Measurements from ENCODE around the gene NSUN4. TPM values are rescaled to one million over a fixed set of nuclear protein-coding genes. Genes with fewer than 3 reads are reported as not detected.

Gene NSUN4
- total RNA-seq, 1 experiment from 2014 or later: 20.4 TPM

- no peak overlapping the region for H2BK20ac ChIP-seq (ENCODE audit: low read depth, low read length, poor library complexity, severe bottlenecking)
- no CpG with 5 or more reads among the region's 5 CpGs for WGBS (ENCODE audit: extremely low coverage, insufficient read length, low lambda C conversion rate)
- Mint-ChIP-seq H3K36me3 (ENCODE audit: insufficient read depth in 1 of 3, low read depth in 3 of 3) (peaks cover 2 to 7% (median 6%) of the 10 kb centered on the region in 3 experiments; a peak in 6 of 7 replicates), H3K27me3 (ENCODE audit: low read depth) (0 out of 2 replicates have a peak, but pooled peaks cover 2% of the 10 kb centered on the region), H3K9me3 (no peaks in the 10 kb centered on the region), H3K4me1 (peaks cover 33 to 49% of the 10 kb centered on the region in 2 experiments), H3K27ac (peak overlapping the region in 1 of 3 experiments; percentile 91; a peak in 1 of 7 replicates), H3K4me3 (no peak overlapping the region)
- H2BK5ac ChIP-seq (ENCODE audit: insufficient read length, low read length): no peak overlapping the region
- H3K27ac ChIP-seq (ENCODE audit: insufficient read length, low read depth, low read length): no peak overlapping the region
- H4K8ac ChIP-seq (replicated peaks; ENCODE audit: insufficient read length, low read depth, low read length): no peak overlapping the region
- H3K56ac ChIP-seq (ENCODE audit: insufficient read length, low read depth, low read length): no peak overlapping the region
- peaks cover 3% of the 10 kb centered on the region; the same call in 1 of the 2 replicates for H3K4me1 ChIP-seq (ENCODE audit: insufficient read depth, low read length)
- H4K5ac ChIP-seq (ENCODE audit: insufficient read length, low read depth, low read length): no peak overlapping the region
- no peaks in the 10 kb centered on the region for H3K23me2 ChIP-seq (ENCODE audit: insufficient read length, low read depth, low read length, poor library complexity, severe bottlenecking)
- H3K27me3 ChIP-seq (ENCODE audit: insufficient read depth, low read length): no peaks in the 10 kb centered on the region
- no peak overlapping the region for H3K18ac ChIP-seq (ENCODE audit: insufficient read length, low read depth, low read length)
- no peaks in the 10 kb centered on the region for H3K79me2 ChIP-seq (ENCODE audit: insufficient read depth, low read length)
- TF ChIP-seq CTCF (conservative IDR thresholded peaks at IDR 0.05): no peak
- H3K9ac ChIP-seq (ENCODE audit: extremely low read depth, insufficient read length, low read length): no peak overlapping the region
- no peak for DNase-seq
- no peak overlapping the region for H2BK15ac ChIP-seq (ENCODE audit: low read depth, low read length)
- H3K23ac ChIP-seq (ENCODE audit: insufficient read length, low read depth, low read length): no peak overlapping the region
- no peak overlapping the region for H3K14ac ChIP-seq (ENCODE audit: insufficient read depth, low read length)
- no peak overlapping the region for H2AFZ ChIP-seq (ENCODE audit: low read length)
- no peak overlapping the region for H2BK120ac ChIP-seq (ENCODE audit: low read depth, low read length, poor library complexity, severe bottlenecking)
- no peaks in the 10 kb centered on the region for H3K79me1 ChIP-seq (ENCODE audit: insufficient read depth, low read depth, low read length, poor library complexity, severe bottlenecking)
- H4K20me1 ChIP-seq (ENCODE audit: control insufficient read depth, insufficient read depth, insufficient read length): no peaks in the 10 kb centered on the region
- no peak overlapping the region for H2AK5ac ChIP-seq (ENCODE audit: insufficient read length, low read length)
- no peak overlapping the region for H3K4ac ChIP-seq (ENCODE audit: low read depth, low read length)
- no peak overlapping the region for H3K4me2 ChIP-seq (ENCODE audit: insufficient read depth, insufficient read length, low read length)
- no peak overlapping the region for H4K91ac ChIP-seq (ENCODE audit: insufficient read length, low read depth, low read length)
- H2BK12ac ChIP-seq (ENCODE audit: insufficient read length, low read depth, low read length): no peak overlapping the region
- no peak overlapping the region for H3T11ph ChIP-seq (ENCODE audit: low read length)
- no peaks in the 10 kb centered on the region for H3K9me3 ChIP-seq (ENCODE audit: control insufficient read depth, low read depth, low read length)
These were observed 63.3 kb downstream of the NSUN4 start for GRCh38 chr1:46403916-46404315.
